Adrenal gland (tissue), 5 donors: ENCODE results near the gene PGM1.

ENCODE experiments used
- POLR2A ChIP-seq, 2 donors: fragments of 450-650 bp; IDR thresholded peaks; one replicate each; pipeline ENCODE4 v1.6.1; 2017; ENCODE audit warnings: antibody characterized with exemption in 2 of 2, mild to moderate bottlenecking in 2 of 2, moderate library complexity in 1 of 2
- TF ChIP-seq, protein P1 (sequence below), 6 experiments: fragments of 450-650 bp in 4 of 6; fragments of 200-600 bp in 2 of 6; sonication (generic) in 1 of 6; IDR thresholded peaks; 1 replicate in 5 of 6; 2 replicates in 1 of 6; pipeline versions ENCODE4 v1.5.1 to v1.8.0; 2016 to 2021; ENCODE audit warnings: antibody characterized with exemption in 6 of 6, mild to moderate bottlenecking in 2 of 6, moderate library complexity in 1 of 6
- donor health status: DM: no; HTN: no; CAD: no.

GRCh38 chr1:63593303-63593885 is at the start of gene PGM1:
- TF ChIP-seq, protein P1, sequence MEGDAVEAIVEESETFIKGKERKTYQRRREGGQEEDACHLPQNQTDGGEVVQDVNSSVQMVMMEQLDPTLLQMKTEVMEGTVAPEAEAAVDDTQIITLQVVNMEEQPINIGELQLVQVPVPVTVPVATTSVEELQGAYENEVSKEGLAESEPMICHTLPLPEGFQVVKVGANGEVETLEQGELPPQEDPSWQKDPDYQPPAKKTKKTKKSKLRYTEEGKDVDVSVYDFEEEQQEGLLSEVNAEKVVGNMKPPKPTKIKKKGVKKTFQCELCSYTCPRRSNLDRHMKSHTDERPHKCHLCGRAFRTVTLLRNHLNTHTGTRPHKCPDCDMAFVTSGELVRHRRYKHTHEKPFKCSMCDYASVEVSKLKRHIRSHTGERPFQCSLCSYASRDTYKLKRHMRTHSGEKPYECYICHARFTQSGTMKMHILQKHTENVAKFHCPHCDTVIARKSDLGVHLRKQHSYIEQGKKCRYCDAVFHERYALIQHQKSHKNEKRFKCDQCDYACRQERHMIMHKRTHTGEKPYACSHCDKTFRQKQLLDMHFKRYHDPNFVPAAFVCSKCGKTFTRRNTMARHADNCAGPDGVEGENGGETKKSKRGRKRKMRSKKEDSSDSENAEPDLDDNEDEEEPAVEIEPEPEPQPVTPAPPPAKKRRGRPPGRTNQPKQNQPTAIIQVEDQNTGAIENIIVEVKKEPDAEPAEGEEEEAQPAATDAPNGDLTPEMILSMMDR (IDR thresholded peaks at IDR 0.05), result peak in 1 of 6 experiments; percentile 5
- peak; percentile 8 to 58 for TF ChIP-seq POLR2A (IDR thresholded peaks at IDR 0.05)
